HepG2 (cell line): ENCODE data around the gene PBLD.

Source experiments
- AHDC1 ChIP-seq: sonication (generic); formaldehyde crosslinking; IDR thresholded peaks from 2 replicates; pipeline ENCODE4 v1.5.1; 2020; ENCODE audit warnings: mild to moderate bottlenecking, missing genetic modification reagents, borderline replicate concordance
- CTCF ChIP-seq: sonication (generic); formaldehyde crosslinking; IDR thresholded peaks from 2 replicates; pipeline ENCODE4 v1.5.0; 2020; ENCODE audit warnings: mild to moderate bottlenecking, missing genetic modification reagents, moderate library complexity
- MTA1 ChIP-seq: sonication (generic); formaldehyde crosslinking; IDR thresholded peaks from 2 replicates; pipeline ENCODE4 v1.4.0; 2020; ENCODE audit warnings: missing genetic modification reagents, mild to moderate bottlenecking, borderline replicate concordance
- PATZ1 ChIP-seq: sonication (generic); formaldehyde crosslinking; IDR thresholded peaks from 2 replicates; pipeline ENCODE4 v1.4.0; 2020; ENCODE audit warnings: missing genetic modification reagents
- PHF20 ChIP-seq: sonication (generic); formaldehyde crosslinking; IDR thresholded peaks from 2 replicates; pipeline ENCODE4 v1.5.0; 2020; ENCODE audit warnings: mild to moderate bottlenecking, missing genetic modification reagents
- ZNF12 ChIP-seq: sonication (generic); formaldehyde crosslinking; IDR thresholded peaks from 2 replicates; pipeline ENCODE4 v1.5.0; 2020; ENCODE audit warnings: missing genetic modification reagents

GRCh38 chr10:68302871-68303270 is 29.9 kb downstream of the PBLD start:
- TF ChIP-seq AHDC1 (CRISPR knock-in tag): no peak
- no peak for TF ChIP-seq MTA1 (CRISPR knock-in tag)
- TF ChIP-seq PATZ1: no peak
- no peak for TF ChIP-seq ZNF12 (CRISPR knock-in tag)
- TF ChIP-seq PHF20: no peak
- no peak for TF ChIP-seq CTCF (CRISPR knock-in tag)
